ENCODE data around the gene BMPR1B.

The BMPR1B gene

GRCh38 chr4:94912606-94913005 is 154.9 kb downstream of the BMPR1B start:
- no peak for DNase-seq (ENCODE audit: low read depth)

DNA sequence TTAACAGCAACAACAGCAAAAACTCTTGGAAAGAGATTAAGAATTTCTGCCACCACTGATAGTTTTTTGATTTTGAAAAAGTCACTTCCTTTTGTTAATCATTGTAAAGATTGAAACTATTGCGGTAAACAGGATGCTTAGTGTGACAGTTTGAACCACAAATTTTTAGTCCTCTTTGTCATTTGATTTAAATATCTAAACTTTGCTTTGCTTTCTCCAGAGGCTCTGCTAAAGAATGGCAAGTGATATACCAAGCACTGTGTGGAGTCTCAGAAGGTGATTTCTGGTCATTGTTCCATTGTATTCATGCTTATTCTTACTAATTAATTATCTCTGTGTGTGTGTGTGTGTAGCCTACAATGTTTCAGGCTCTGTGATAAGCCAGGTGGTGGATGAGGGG is 155.6 kb downstream of the BMPR1B start:
- DNase-seq (ENCODE audit: low read depth) = no peak

GRCh38 chr4:94917146-94917545 is 159.4 kb downstream of the BMPR1B start:
- no peak for DNase-seq (ENCODE audit: low read depth)

DNA sequence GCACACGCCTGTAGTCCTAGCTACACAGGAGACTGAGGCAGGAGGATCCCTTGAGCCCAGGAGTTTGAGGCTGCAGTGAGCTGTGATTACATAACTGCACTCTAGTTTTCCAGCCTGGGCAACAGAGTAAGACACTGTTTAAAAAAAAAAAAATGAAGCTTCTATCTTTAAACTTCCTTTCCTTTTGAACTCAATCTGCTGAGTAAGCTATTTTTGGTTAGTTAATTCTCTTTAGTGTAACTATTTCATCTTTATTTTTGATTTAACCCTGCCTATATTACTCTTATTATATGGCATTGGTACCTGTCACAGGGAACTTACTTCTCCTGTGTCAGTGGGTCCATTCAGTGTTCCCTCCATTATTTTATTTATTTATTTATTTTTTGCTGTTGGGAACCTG is 160.8 kb downstream of the BMPR1B start:
- DNase-seq (ENCODE audit: low read depth) = no peak

- DNase-seq (ENCODE audit: low read depth) = no peak
Observed at GRCh38 chr4:94920369-94920768, 162.6 kb downstream of the BMPR1B start.

GRCh38 chr4:94924566-94924965 is 166.8 kb downstream of the BMPR1B start:
- no peak for DNase-seq (ENCODE audit: low read depth)

DNA sequence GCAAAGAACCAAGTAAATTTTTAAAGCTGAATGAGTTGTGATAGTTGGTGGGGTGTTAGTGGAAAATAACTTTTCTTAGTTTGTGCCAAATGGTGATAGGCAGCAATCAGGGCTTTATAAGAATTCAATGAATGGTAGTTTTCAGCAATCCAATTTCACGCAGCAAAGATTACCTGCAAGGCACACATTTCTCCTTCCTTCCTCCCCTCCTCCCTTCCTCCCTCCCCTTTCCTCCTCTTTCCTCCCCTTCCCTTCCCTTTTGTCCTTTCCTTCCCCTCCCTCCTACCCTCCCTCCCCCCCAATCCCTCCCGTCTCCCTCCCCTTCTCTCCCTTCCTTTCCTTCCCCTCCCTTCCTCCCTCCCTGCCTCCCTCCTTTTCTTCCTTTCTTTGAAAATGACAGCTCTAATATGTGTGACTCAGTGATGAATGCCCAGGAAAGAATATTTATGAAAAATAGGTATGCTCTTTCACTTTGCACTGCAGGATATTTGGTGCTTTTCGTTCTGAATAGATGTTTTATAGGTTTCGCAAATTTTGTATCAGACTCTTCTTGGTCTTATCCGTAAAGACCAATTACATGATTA is 168.1 kb downstream of the BMPR1B start:
- no peak for DNase-seq (ENCODE audit: low read depth)

GRCh38 chr4:94926936-94927335 is 169.2 kb downstream of the BMPR1B start:
- DNase-seq (ENCODE audit: low read depth) = no peak

GRCh38 chr4:94927696-94928095 is 169.9 kb downstream of the BMPR1B start:
- DNase-seq (ENCODE audit: low read depth) = no peak

GRCh38 chr4:94929696-94930095 is 171.9 kb downstream of the BMPR1B start:
- no peak for DNase-seq (ENCODE audit: low read depth)

DNA sequence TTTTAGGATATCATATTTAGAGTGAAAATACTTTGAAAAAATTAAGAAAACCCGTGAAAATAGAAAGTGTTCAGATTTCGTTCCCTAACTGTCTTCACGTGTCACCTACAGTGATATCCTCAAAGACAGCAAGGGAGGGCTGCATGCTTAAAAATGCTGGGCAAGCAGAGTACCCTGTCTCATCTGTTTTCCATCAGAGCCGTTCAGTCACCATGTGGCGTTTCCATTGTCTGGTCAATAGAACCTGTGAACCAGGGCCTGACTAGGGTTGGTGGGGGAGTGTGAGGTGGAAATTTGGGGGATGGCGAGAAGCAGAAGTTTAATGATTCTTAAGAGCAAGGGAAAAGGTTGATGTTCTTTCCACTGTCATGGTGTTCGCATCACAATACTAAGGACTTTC is 173.9 kb downstream of the BMPR1B start:
- DNase-seq (ENCODE audit: low read depth) = no peak

GRCh38 chr4:94932366-94932765 is 174.6 kb downstream of the BMPR1B start:
- no peak for DNase-seq (ENCODE audit: low read depth)

DNA sequence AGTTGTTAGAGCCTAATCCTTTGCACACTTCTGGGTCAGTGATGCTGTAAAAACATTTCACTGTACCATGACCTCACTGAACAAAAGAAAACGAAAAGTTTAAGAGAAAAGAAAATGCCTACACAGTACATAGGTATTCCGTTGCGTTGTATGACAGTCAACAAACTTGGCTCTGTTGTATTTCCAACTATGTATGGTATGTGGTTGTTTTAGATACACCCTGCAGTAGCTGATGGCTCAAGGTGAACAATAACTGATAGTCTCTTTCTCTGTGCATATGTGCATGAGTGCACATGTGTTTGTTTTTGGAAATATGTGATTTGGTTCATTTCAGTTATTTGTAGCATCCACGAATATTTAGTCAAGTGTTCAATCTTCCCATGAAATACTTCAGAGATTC is 176.0 kb downstream of the BMPR1B start:
- no peak for DNase-seq (ENCODE audit: low read depth)

- no peak for DNase-seq (ENCODE audit: low read depth)
Observed at GRCh38 chr4:94934201-94934600, 176.4 kb downstream of the BMPR1B start.

DNA sequence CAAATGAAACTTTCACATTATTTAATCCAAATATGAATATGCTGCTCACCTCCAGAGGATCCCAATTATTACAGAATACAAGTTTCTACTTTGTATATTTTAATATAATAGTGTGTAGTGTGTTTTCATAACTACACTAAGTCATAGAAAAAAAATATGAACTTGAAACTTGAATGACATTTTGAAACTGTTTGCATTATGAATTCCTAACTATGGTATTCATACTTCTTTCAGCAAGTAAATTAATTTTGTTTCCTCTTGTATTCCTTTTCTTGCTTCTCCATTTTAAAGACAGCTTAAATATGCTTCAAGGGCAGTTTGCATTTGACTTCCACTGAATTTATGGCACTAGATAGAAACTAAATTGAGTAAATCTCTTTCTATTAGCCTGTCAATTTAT is 177.1 kb downstream of the BMPR1B start:
- no peak for DNase-seq (ENCODE audit: low read depth)

- DNase-seq (ENCODE audit: low read depth) = no peak
Observed at GRCh38 chr4:94936854-94937253, 179.1 kb downstream of the BMPR1B start.

GRCh38 chr4:94939791-94940519 is 182.2 kb downstream of the BMPR1B start:
- no peak for DNase-seq (ENCODE audit: low read depth)

GRCh38 chr4:94940520-94940908 is 182.8 kb downstream of the BMPR1B start:
- DNase-seq (ENCODE audit: low read depth) = no peak

- no peak for DNase-seq (ENCODE audit: low read depth)
Observed at GRCh38 chr4:94941706-94942105, 184.0 kb downstream of the BMPR1B start.

GRCh38 chr4:94944726-94945125 is 187.0 kb downstream of the BMPR1B start:
- DNase-seq (ENCODE audit: low read depth) = no peak

GRCh38 chr4:94947681-94948108 is 189.9 kb downstream of the BMPR1B start:
- DNase-seq (ENCODE audit: low read depth) = no peak

DNA sequence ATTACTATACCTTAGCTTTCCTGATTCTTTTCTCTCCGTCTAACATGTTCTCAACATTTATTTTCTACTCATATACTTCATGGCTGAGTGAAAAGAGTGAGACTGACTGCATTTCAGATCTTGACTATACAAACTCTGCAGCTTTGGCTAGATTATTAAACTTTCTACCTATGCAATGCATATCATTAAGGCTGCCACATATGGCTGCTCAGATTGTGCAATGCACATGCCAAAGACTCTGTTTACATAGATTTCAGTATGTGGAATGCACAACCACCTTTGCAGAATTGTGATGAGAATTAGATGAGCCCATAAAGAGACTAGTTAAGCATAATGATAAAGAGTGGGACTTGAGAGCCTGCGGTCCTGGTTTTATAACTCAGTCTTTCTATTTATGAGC is 196.5 kb downstream of the BMPR1B start:
- no peak for DNase-seq (ENCODE audit: low read depth)

- DNase-seq (ENCODE audit: low read depth) = no peak
Observed at GRCh38 chr4:94957030-94957429, 199.3 kb downstream of the BMPR1B start.

DNA sequence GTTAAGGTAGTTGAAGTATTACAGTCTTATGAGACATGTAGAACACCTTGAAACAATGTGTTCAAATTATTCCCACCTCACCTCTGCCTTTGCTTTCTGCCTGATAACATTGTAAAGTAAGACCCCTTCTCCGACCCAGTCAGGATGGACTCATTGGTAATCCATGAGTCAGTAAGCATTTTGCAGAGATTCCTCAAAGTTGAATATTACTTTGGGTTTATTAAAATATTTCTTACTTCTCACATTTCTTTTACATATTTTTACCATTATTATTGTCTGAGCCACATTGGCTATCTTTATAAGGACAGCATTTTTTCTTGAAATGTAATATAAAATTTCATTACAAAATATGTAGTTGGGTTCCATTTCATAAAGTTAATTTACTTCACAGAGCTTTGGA is 201.6 kb downstream of the BMPR1B start:
- no peak for DNase-seq (ENCODE audit: low read depth)
